Measurements from ENCODE around the gene SLC17A8. TPM values are rescaled to one million over a fixed set of nuclear protein-coding genes. Genes with fewer than 3 reads are reported as not detected.

SLC17A8 gene
- total and polyA plus RNA-seq, 8 donors: 0.16 to 0.18 TPM; not detected in 6

GRCh38 chr12:100463661-100464060 is 106.8 kb downstream of the SLC17A8 start:
- ATAC-seq (no peak), FAIRE-seq (no peak), DNase-seq (no peak)
- H3K27me3 ChIP-seq: no peaks in the 10 kb centered on the region
- H3K27ac ChIP-seq: no peak overlapping the region
- 81 to 91% methylated on average over 1 of the region's 1 CpG for WGBS, 2 donors
- no peak overlapping the region for H3K4me3 ChIP-seq
- H3K4me1 ChIP-seq: no peaks in the 10 kb centered on the region
- intact Hi-C loops (cut with DNase I): no loop called here
- H3K36me3 ChIP-seq: no peaks in the 10 kb centered on the region
- TF ChIP-seq CTCF (IDR thresholded peaks at IDR 0.05): no peak
- no peaks in the 10 kb centered on the region for H3K9me3 ChIP-seq

GRCh38 chr12:100464529-100464928 is 107.7 kb downstream of the SLC17A8 start:
- DNase-seq (no peak), ATAC-seq (no peak), FAIRE-seq (no peak)
- Histone ChIP-seq H3K36me3 (no peaks in the 10 kb centered on the region), H3K4me1 (no peaks in the 10 kb centered on the region), H3K27ac (no peak overlapping the region), H3K9me3 (no peaks in the 10 kb centered on the region), H3K27me3 (no peaks in the 10 kb centered on the region), H3K4me3 (no peak overlapping the region)
- intact Hi-C loops (cut with DNase I): no loop called here
- TF ChIP-seq CTCF (IDR thresholded peaks at IDR 0.05): no peak
- 78 to 81% methylated on average over 1 of the region's 1 CpG for WGBS, 2 donors

- H3K36me3 ChIP-seq: no peaks in the 10 kb centered on the region
- DNase-seq (no peak), ATAC-seq (no peak), FAIRE-seq (no peak)
- no peak for TF ChIP-seq CTCF (IDR thresholded peaks at IDR 0.05)
- H3K9me3 ChIP-seq: no peaks in the 10 kb centered on the region
- no peaks in the 10 kb centered on the region for H3K4me1 ChIP-seq
- H3K4me3 ChIP-seq: no peak overlapping the region
- H3K27ac ChIP-seq: no peak overlapping the region
- H3K27me3 ChIP-seq: no peaks in the 10 kb centered on the region
- intact Hi-C loops (cut with DNase I): no loop called here
These were observed 111.3 kb downstream of the SLC17A8 start for GRCh38 chr12:100468126-100468525.

Other genes with a start within 250 kb of the SLC17A8 start
- gene BLTP3B, start 214.2 kb upstream of the SLC17A8 start, total RNA-seq: 10 to 100 TPM in 1 of 6 donors, 1 to 10 TPM in 5; 3.6 to 10.8 (median 5.2) TPM
- gene BLTP3B, start 214.2 kb upstream of the SLC17A8 start, polyA plus RNA-seq: 1 to 10 TPM; 2.0 to 5.6 TPM
- gene ACTR6, start 156.3 kb upstream of the SLC17A8 start, total RNA-seq: 10 to 100 TPM in 2 of 6 donors, 1 to 10 TPM in 4; 3.8 to 14.4 (median 7.0) TPM
- gene ACTR6, start 156.3 kb upstream of the SLC17A8 start, polyA plus RNA-seq: 10 to 100 TPM in 1 of 2 donors, 1 to 10 TPM in 1; 5.0 to 10.4 TPM
- gene DEPDC4, start 90.0 kb upstream of the SLC17A8 start, total RNA-seq: 1 to 10 TPM in 4 of 6 donors, under 1 TPM in 2; 0.82 to 2.2 (median 1.5) TPM
- under 1 TPM; 0.42 to 0.56 TPM for gene DEPDC4, start 90.0 kb upstream of the SLC17A8 start, polyA plus RNA-seq
- 10 to 100 TPM; 13.3 to 25.0 (median 16.6) TPM for gene SCYL2, start 89.9 kb upstream of the SLC17A8 start, total RNA-seq
- 10 to 100 TPM in 1 of 2 donors, 1 to 10 TPM in 1; 6.7 to 11.7 TPM for gene SCYL2, start 89.9 kb upstream of the SLC17A8 start, polyA plus RNA-seq
- 1 to 10 TPM; 1.1 to 9.2 (median 2.8) TPM for gene NR1H4, start 116.8 kb downstream of the SLC17A8 start, total RNA-seq
- 1 to 10 TPM; 2.1 to 3.9 TPM for gene NR1H4, start 116.8 kb downstream of the SLC17A8 start, polyA plus RNA-seq
- 1 to 10 TPM in 3 of 6 donors, under 1 TPM in 3; 0.56 to 5.5 (median 1.3) TPM for gene GAS2L3, start 216.6 kb downstream of the SLC17A8 start, total RNA-seq
- under 1 TPM; 0.61 to 0.76 TPM for gene GAS2L3, start 216.6 kb downstream of the SLC17A8 start, polyA plus RNA-seq